22Rv1 (cell line): ENCODE results near the gene AFTPH.

ENCODE experiments used
- ZFX ChIP-seq: fragments of 450-650 bp; IDR thresholded peaks from 2 replicates; pipeline ENCODE4 v1.6.1; 2017; ENCODE audit warnings: antibody characterized with exemption, borderline replicate concordance
- TF ChIP-seq, protein P1 (sequence below): fragments of 450-650 bp; IDR thresholded peaks from 2 replicates; pipeline ENCODE4 v1.5.1; 2017; ENCODE audit warnings: mild to moderate bottlenecking

DNA sequence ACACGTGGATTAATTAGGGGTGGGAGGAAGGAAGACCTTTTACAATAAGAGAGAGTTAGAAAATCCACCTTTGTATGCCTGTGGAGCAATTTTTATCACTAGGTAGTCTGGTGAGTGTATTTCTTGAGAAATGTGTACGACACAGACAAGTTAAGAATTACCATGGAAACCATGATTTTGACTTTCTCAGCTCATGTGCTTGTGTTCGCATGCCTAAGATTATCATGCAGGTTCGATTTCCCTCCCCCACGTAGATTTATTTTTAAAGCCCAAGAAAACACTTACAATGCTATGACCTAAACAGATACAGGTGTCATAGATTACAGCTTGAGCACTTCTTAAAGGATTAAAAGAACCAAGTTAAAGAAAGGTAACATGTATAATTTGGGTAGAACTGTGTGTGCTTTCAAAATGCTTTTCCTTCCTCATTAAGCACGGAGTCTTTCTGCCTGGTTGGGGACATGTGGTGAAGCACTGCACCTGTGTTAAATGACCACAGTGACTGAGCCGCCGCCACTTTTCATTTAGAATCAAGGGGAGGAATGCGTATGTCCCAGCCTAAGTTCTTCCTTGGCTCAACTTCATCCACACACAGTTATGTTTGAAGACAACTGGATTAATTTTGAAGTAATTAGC lies 113.0 kb downstream of the AFTPH start:
- TF ChIP-seq, protein P1, sequence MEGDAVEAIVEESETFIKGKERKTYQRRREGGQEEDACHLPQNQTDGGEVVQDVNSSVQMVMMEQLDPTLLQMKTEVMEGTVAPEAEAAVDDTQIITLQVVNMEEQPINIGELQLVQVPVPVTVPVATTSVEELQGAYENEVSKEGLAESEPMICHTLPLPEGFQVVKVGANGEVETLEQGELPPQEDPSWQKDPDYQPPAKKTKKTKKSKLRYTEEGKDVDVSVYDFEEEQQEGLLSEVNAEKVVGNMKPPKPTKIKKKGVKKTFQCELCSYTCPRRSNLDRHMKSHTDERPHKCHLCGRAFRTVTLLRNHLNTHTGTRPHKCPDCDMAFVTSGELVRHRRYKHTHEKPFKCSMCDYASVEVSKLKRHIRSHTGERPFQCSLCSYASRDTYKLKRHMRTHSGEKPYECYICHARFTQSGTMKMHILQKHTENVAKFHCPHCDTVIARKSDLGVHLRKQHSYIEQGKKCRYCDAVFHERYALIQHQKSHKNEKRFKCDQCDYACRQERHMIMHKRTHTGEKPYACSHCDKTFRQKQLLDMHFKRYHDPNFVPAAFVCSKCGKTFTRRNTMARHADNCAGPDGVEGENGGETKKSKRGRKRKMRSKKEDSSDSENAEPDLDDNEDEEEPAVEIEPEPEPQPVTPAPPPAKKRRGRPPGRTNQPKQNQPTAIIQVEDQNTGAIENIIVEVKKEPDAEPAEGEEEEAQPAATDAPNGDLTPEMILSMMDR = no peak
- no peak for TF ChIP-seq ZFX
